GM13977 (cell line): ENCODE results near the gene RPGRIP1L.

Experiments used
- DNase-seq: peaks from one replicate; pipeline ENCODE4 v3.0.0; 2012; ENCODE audit warnings: low spot score
- CTCF ChIP-seq: IDR thresholded peaks from 2 replicates; pipeline ENCODE4 v1.5.1; 2012; ENCODE audit warnings: mild to moderate bottlenecking, control low read depth; ENCODE audit not compliant: insufficient read depth; ENCODE audit errors: extremely low read depth, missing control alignments
- in situ Hi-C: fragments of 300-500 bp; cut with MboI; formaldehyde crosslinking; loops from one replicate; pipeline ENCODE4 v1.12.0; 2022; ENCODE audit warnings: low sequenced_read_pairs, low pct_unique_long_range_greater_than_20kb, mixed read lengths, inconsistent platforms; ENCODE audit not compliant: unreplicated experiment

Gene RPGRIP1L

GRCh38 chr16:53622315-53622714 lies 81.3 kb downstream of the RPGRIP1L start:
- DNase-seq = no peak
- TF ChIP-seq CTCF = no peak
- in situ Hi-C loops = no loop called here

GRCh38 chr16:53620476-53620875 lies 83.2 kb downstream of the RPGRIP1L start:
- TF ChIP-seq CTCF = no peak
- in situ Hi-C loops = no loop called here
- no peak for DNase-seq

GRCh38 chr16:53619235-53619634 lies 84.4 kb downstream of the RPGRIP1L start:
- no peak for TF ChIP-seq CTCF
- in situ Hi-C loops = no loop called here
- DNase-seq = no peak

- DNase-seq = no peak
- TF ChIP-seq CTCF = no peak
- in situ Hi-C loops = no loop called here
These were observed 89.3 kb downstream of the RPGRIP1L start for GRCh38 chr16:53614346-53614745.

- TF ChIP-seq CTCF = no peak
- DNase-seq = no peak
- in situ Hi-C loops = no loop called here
These were observed 91.7 kb downstream of the RPGRIP1L start for GRCh38 chr16:53612003-53612402.

GRCh38 chr16:53611179-53611696 lies 92.4 kb downstream of the RPGRIP1L start:
- in situ Hi-C loops = no loop called here
- TF ChIP-seq CTCF = no peak
- DNase-seq = no peak

GRCh38 chr16:53609536-53609935 lies 94.1 kb downstream of the RPGRIP1L start:
- no peak for DNase-seq
- in situ Hi-C loops = no loop called here
- no peak for TF ChIP-seq CTCF
